H9 (cell line): ENCODE results near the gene GET4. TPM values are rescaled to one million over a fixed set of nuclear protein-coding genes. Genes with fewer than 3 reads are reported as not detected.

Experiments used
- DNase-seq: peaks from one replicate; pipeline ENCODE4 v3.0.0-alpha.2; 2017
- H2AFZ ChIP-seq: one replicate; pipeline ENCODE4 v1.6.1; 2013; ENCODE audit warnings: mild to moderate bottlenecking, low read length, control low read depth, moderate library complexity
- H2AK5ac ChIP-seq: 2 replicates; pipeline ENCODE4 v1.6.1; 2013; ENCODE audit warnings: low read length, control low read depth, mixed read lengths; ENCODE audit not compliant: insufficient read length
- H2BK120ac ChIP-seq: one replicate; pipeline ENCODE4 v1.6.1; 2013; ENCODE audit warnings: low read depth, mild to moderate bottlenecking, low read length, control low read depth, inconsistent platforms; ENCODE audit not compliant: poor library complexity, severe bottlenecking
- H2BK12ac ChIP-seq: 2 replicates; pipeline ENCODE4 v1.6.1; 2013; ENCODE audit warnings: low read length, control low read depth, mixed read lengths, low read depth; ENCODE audit not compliant: insufficient read length
- H2BK15ac ChIP-seq: 2 replicates; pipeline ENCODE4 v1.6.1; 2013; ENCODE audit warnings: low read depth, low read length, control low read depth
- H2BK20ac ChIP-seq: one replicate; pipeline ENCODE4 v1.6.1; 2013; ENCODE audit warnings: low read depth, mild to moderate bottlenecking, low read length, control low read depth, inconsistent platforms; ENCODE audit not compliant: poor library complexity, severe bottlenecking
- H2BK5ac ChIP-seq: 2 replicates; pipeline ENCODE4 v1.6.1; 2013; ENCODE audit warnings: low read length, control low read depth, mixed read lengths; ENCODE audit not compliant: insufficient read length
- H3K14ac ChIP-seq: 2 replicates; pipeline ENCODE4 v1.6.1; 2013; ENCODE audit warnings: low read length, control low read depth; ENCODE audit not compliant: insufficient read depth
- H3K18ac ChIP-seq: 2 replicates; pipeline ENCODE4 v1.6.1; 2013; ENCODE audit warnings: low read depth, mild to moderate bottlenecking, mixed read lengths, low read length, control low read depth; ENCODE audit not compliant: insufficient read length
- H3K23ac ChIP-seq: 2 replicates; pipeline ENCODE4 v1.6.1; 2013; ENCODE audit warnings: low read length, control low read depth, mixed read lengths, low read depth; ENCODE audit not compliant: insufficient read length
- H3K23me2 ChIP-seq: 2 replicates; pipeline ENCODE4 v1.6.1; 2013; ENCODE audit warnings: low read depth, mild to moderate bottlenecking, mixed read lengths, low read length, control low read depth; ENCODE audit not compliant: insufficient read length, poor library complexity, severe bottlenecking
- H3K27ac ChIP-seq: 2 replicates; pipeline ENCODE4 v1.5.1; 2013; ENCODE audit warnings: low read length, control low read depth, mixed read lengths, low read depth; ENCODE audit not compliant: insufficient read length
- H3K27me3 ChIP-seq: 2 replicates; pipeline ENCODE4 v1.6.1; 2013; ENCODE audit warnings: low read length, control low read depth, inconsistent platforms; ENCODE audit not compliant: insufficient read depth
- H3K4ac ChIP-seq: 2 replicates; pipeline ENCODE4 v1.6.1; 2013; ENCODE audit warnings: low read depth, mild to moderate bottlenecking, control low read depth, inconsistent platforms, low read length, moderate library complexity
- H3K4me1 ChIP-seq: 2 replicates; pipeline ENCODE4 v1.6.1; 2013; ENCODE audit warnings: low read length, control low read depth, inconsistent platforms; ENCODE audit not compliant: insufficient read depth
- H3K4me2 ChIP-seq: 2 replicates; pipeline ENCODE4 v1.6.1; 2013; ENCODE audit warnings: low read length, control low read depth, mixed read lengths; ENCODE audit not compliant: insufficient read length, insufficient read depth
- H3K56ac ChIP-seq: 2 replicates; pipeline ENCODE4 v1.6.1; 2013; ENCODE audit warnings: low read depth, mild to moderate bottlenecking, mixed read lengths, low read length, control low read depth; ENCODE audit not compliant: insufficient read length
- H3K79me1 ChIP-seq: 2 replicates; pipeline ENCODE4 v1.6.1; 2013; ENCODE audit warnings: low read depth, mild to moderate bottlenecking, moderate library complexity, low read length, control low read depth, inconsistent platforms; ENCODE audit not compliant: insufficient read depth, poor library complexity, severe bottlenecking
- H3K79me2 ChIP-seq: 2 replicates; pipeline ENCODE4 v1.6.1; 2013; ENCODE audit warnings: low read length, control low read depth, inconsistent platforms; ENCODE audit not compliant: insufficient read depth
- H3K9ac ChIP-seq: 2 replicates; pipeline ENCODE4 v1.6.1; 2013; ENCODE audit warnings: low read length, control low read depth, mixed read lengths; ENCODE audit not compliant: insufficient read length; ENCODE audit errors: extremely low read depth
- H3K9me3 ChIP-seq: one replicate; pipeline ENCODE4 v1.6.1; 2013; ENCODE audit warnings: low read depth, low read length, inconsistent platforms; ENCODE audit not compliant: control insufficient read depth
- H3T11ph ChIP-seq: one replicate; pipeline ENCODE4 v1.6.1; 2013; ENCODE audit warnings: mild to moderate bottlenecking, low read length, control low read depth, inconsistent platforms
- H4K20me1 ChIP-seq: one replicate; pipeline ENCODE4 v1.6.1; 2013; ENCODE audit not compliant: control insufficient read depth, insufficient read length, insufficient read depth
- H4K5ac ChIP-seq: 2 replicates; pipeline ENCODE4 v1.6.1; 2013; ENCODE audit warnings: low read depth, mild to moderate bottlenecking, mixed read lengths, low read length, control low read depth; ENCODE audit not compliant: insufficient read length
- H4K8ac ChIP-seq: replicated peaks from 2 replicates; pipeline ENCODE4 v1.6.1; 2013; ENCODE audit warnings: low read length, control low read depth, mixed read lengths, low read depth; ENCODE audit not compliant: insufficient read length
- H4K91ac ChIP-seq: 2 replicates; pipeline ENCODE4 v1.6.1; 2013; ENCODE audit warnings: low read depth, mild to moderate bottlenecking, moderate library complexity, mixed read lengths, low read length, control low read depth; ENCODE audit not compliant: insufficient read length
- H3K27ac Mint-ChIP-seq, 3 experiments: 2 replicates in 2 of 3; 3 replicates in 1 of 3; pipeline ENCODE4 v1.8.0; 2020 to 2021; ENCODE audit warnings: mixed read lengths in 3 of 3, mild to moderate bottlenecking in 1 of 3, moderate library complexity in 1 of 3
- H3K27me3 Mint-ChIP-seq: 2 replicates; pipeline ENCODE4 v1.8.0; 2021; ENCODE audit warnings: low read depth, mild to moderate bottlenecking, moderate library complexity, mixed read lengths
- H3K36me3 Mint-ChIP-seq, 3 experiments: 2 replicates in 2 of 3; 3 replicates in 1 of 3; pipeline ENCODE4 v1.8.0; 2020 to 2021; ENCODE audit warnings: low read depth in 3 of 3, mixed read lengths in 3 of 3; ENCODE audit not compliant: insufficient read depth in 1 of 3
- H3K4me1 Mint-ChIP-seq, 2 experiments: 2 replicates each; pipeline ENCODE4 v1.8.0; 2020; ENCODE audit warnings: mixed read lengths in 2 of 2
- H3K4me3 Mint-ChIP-seq, 2 experiments: 2 replicates in 1 of 2; 3 replicates in 1 of 2; pipeline ENCODE4 v1.8.0; 2020 to 2021; ENCODE audit warnings: mild to moderate bottlenecking in 2 of 2, mixed read lengths in 2 of 2, moderate library complexity in 1 of 2
- H3K9me3 Mint-ChIP-seq, 2 experiments: 2 replicates in 1 of 2; 3 replicates in 1 of 2; pipeline ENCODE4 v1.8.0; 2020; ENCODE audit warnings: mild to moderate bottlenecking in 2 of 2, mixed read lengths in 2 of 2, moderate library complexity in 1 of 2
- WGBS: extraction: QIAGEN DNeasy Blood & Tissue Kit; methylation state at CpG from one replicate; pipeline ENCODE4 v1.1.7; 2013; ENCODE audit warnings: missing lambda C conversion rate, low lambda C conversion rate, mixed read lengths; ENCODE audit not compliant: insufficient read length; ENCODE audit errors: extremely low coverage; 5-methylcytosine and 5-hydroxymethylcytosine counted together
- total RNA-seq: library from RNA; stranded (reverse); gene quantifications from 2 replicates; pipeline ENCODE4 v1.2.1, GENCODE V29; 2021
- TF ChIP-seq, protein P1 (sequence below): fragments of 200-600 bp; sonication (generic); conservative IDR thresholded peaks from 3 replicates; pipeline ENCODE4 v1.8.0; 2021; ENCODE audit warnings: antibody characterized with exemption, mild to moderate bottlenecking

GET4 gene
- total RNA-seq, 1 experiment from 2014 or later: 70.2 TPM

DNA sequence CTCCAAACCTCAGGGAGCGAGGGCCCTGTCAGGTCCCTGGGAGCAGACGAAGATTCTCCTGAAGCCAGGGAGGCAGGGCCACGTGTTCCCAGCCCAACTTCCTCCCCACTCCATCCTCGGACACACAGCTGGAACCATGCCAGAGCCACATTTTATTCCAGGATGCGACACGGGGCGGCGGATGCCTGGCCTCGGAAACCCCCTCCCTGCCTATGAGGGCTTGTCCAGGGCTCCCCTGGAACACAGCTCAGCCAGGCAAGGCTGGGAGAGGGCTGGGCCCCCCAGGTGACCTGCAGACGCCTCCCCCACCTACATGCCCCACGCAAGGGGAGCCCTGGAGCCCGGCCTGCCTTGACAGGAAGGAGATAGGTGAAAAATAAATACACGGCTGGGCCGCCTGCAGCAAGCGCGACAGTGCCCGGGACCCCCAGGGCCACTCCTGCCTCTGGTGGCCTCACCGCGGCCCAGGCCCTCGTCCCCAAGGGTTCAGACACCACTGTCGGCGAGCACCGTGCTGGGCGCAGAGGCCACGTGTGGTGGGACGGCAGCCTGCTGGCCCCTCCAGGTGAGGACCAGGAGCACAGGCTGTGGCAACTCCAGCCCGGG lies 21.5 kb downstream of the GET4 start:
- Histone ChIP-seq H3K56ac (no peak overlapping the region), H3K9ac (no peak overlapping the region), H3K79me1 (no peaks in the 10 kb centered on the region), H3K14ac (no peak overlapping the region), H3K27ac (no peak overlapping the region), H2AFZ (no peak overlapping the region), H2BK15ac (no peak overlapping the region), H3K4me1 (no peaks in the 10 kb centered on the region), H3K79me2 (no peaks in the 10 kb centered on the region), H3K23ac (no peak overlapping the region), H3K27me3 (no peaks in the 10 kb centered on the region), H3T11ph (no peak overlapping the region), H2BK120ac (no peak overlapping the region), H4K8ac (no peak overlapping the region), H3K18ac (no peak overlapping the region), H2BK5ac (no peak overlapping the region), H3K4me2 (no peak overlapping the region), H2BK20ac (no peak overlapping the region), H3K4ac (no peak overlapping the region), H2AK5ac (no peak overlapping the region), H3K9me3 (no peaks in the 10 kb centered on the region), H4K20me1 (peaks cover under 1% of the 10 kb centered on the region), H4K91ac (no peak overlapping the region), H2BK12ac (no peak overlapping the region), H3K23me2 (no peaks in the 10 kb centered on the region), H4K5ac (no peak overlapping the region)
- peaks cover 14 to 38% (median 36%) of the 10 kb centered on the region in 3 experiments for H3K36me3 Mint-ChIP-seq
- peaks cover 2 to 3% of the 10 kb centered on the region in 2 experiments; a peak in 1 of 4 replicates for H3K4me1 Mint-ChIP-seq
- TF ChIP-seq, protein P1, sequence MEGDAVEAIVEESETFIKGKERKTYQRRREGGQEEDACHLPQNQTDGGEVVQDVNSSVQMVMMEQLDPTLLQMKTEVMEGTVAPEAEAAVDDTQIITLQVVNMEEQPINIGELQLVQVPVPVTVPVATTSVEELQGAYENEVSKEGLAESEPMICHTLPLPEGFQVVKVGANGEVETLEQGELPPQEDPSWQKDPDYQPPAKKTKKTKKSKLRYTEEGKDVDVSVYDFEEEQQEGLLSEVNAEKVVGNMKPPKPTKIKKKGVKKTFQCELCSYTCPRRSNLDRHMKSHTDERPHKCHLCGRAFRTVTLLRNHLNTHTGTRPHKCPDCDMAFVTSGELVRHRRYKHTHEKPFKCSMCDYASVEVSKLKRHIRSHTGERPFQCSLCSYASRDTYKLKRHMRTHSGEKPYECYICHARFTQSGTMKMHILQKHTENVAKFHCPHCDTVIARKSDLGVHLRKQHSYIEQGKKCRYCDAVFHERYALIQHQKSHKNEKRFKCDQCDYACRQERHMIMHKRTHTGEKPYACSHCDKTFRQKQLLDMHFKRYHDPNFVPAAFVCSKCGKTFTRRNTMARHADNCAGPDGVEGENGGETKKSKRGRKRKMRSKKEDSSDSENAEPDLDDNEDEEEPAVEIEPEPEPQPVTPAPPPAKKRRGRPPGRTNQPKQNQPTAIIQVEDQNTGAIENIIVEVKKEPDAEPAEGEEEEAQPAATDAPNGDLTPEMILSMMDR: no peak
- H3K9me3 Mint-ChIP-seq: no peaks in the 10 kb centered on the region
- no peak for DNase-seq
- H3K4me3 Mint-ChIP-seq: no peak overlapping the region
- no CpG with 5 or more reads among the region's 27 CpGs for WGBS
- no peak overlapping the region for H3K27ac Mint-ChIP-seq
- H3K27me3 Mint-ChIP-seq: peaks cover 3% of the 10 kb centered on the region
